ENCODE results near the gene EPB41L2. TPM values are rescaled to one million over a fixed set of nuclear protein-coding genes. Genes with fewer than 3 reads are reported as not detected.

The EPB41L2 gene
- total RNA-seq, 3 donors from 2014 or later (not counting 1 experiment from before 2014, with no cell fraction given): 6.8 to 11.4 (median 11.0) TPM

GRCh38 chr6:131068165-131068564 is 5.1 kb upstream of the EPB41L2 start:
- no peaks in the 10 kb centered on the region for H3K9me3 Mint-ChIP-seq
- peaks cover 7% of the 10 kb centered on the region for H3K4me1 ChIP-seq (ENCODE audit: control insufficient read depth, insufficient read depth, low read length)
- no peaks in the 10 kb centered on the region for H3K36me3 Mint-ChIP-seq
- peaks cover 6% of the 10 kb centered on the region in 2 donors for H3K4me1 Mint-ChIP-seq
- H3K4me3 Mint-ChIP-seq: no peak overlapping the region
- no peak overlapping the region for H3K27ac ChIP-seq (ENCODE audit: low read length)
- H3K27me3 Mint-ChIP-seq (ENCODE audit: low read depth in 2 of 2): peaks cover 0 to 3% of the 10 kb centered on the region in 2 donors
- no peaks in the 10 kb centered on the region for H3K9me3 ChIP-seq (ENCODE audit: control insufficient read depth, insufficient read depth, low read length)
- H3K4me3 ChIP-seq (ENCODE audit: low read length): no peak overlapping the region
- no peaks in the 10 kb centered on the region for H3K36me3 ChIP-seq (ENCODE audit: control insufficient read depth, insufficient read depth, low read length)
- no peak overlapping the region for H3K27ac Mint-ChIP-seq
- no peak for TF ChIP-seq CTCF (IDR thresholded peaks at IDR 0.05)
- H3K27me3 ChIP-seq (ENCODE audit: control insufficient read depth, insufficient read depth, low read length): no peaks in the 10 kb centered on the region
- 92% methylated on average over 5 of the region's 7 CpGs for WGBS (ENCODE audit: insufficient coverage)
- no peak for DNase-seq
- ATAC-seq: no peak
- intact Hi-C loops (cut with micrococcal nuclease): no loop called here

GRCh38 chr6:131067521-131067920 is 4.5 kb upstream of the EPB41L2 start:
- Mint-ChIP-seq H3K4me1 (peaks cover 6% of the 10 kb centered on the region in 2 donors), H3K27ac (no peak overlapping the region), H3K4me3 (no peak overlapping the region), H3K9me3 (no peaks in the 10 kb centered on the region), H3K27me3 (ENCODE audit: low read depth in 2 of 2) (peaks cover 0 to 3% of the 10 kb centered on the region in 2 donors), H3K36me3 (no peaks in the 10 kb centered on the region)
- intact Hi-C loops (cut with micrococcal nuclease): no loop called here
- DNase-seq: no peak
- Histone ChIP-seq H3K4me3 (ENCODE audit: low read length) (no peak overlapping the region), H3K4me1 (ENCODE audit: control insufficient read depth, insufficient read depth, low read length) (peaks cover 7% of the 10 kb centered on the region), H3K36me3 (ENCODE audit: control insufficient read depth, insufficient read depth, low read length) (no peaks in the 10 kb centered on the region), H3K9me3 (ENCODE audit: control insufficient read depth, insufficient read depth, low read length) (no peaks in the 10 kb centered on the region), H3K27me3 (ENCODE audit: control insufficient read depth, insufficient read depth, low read length) (no peaks in the 10 kb centered on the region), H3K27ac (ENCODE audit: low read length) (no peak overlapping the region)
- ATAC-seq: no peak
- 86% methylated on average over 5 of the region's 6 CpGs for WGBS (ENCODE audit: insufficient coverage)
- TF ChIP-seq CTCF (IDR thresholded peaks at IDR 0.05): no peak

- Histone ChIP-seq H3K4me3 (ENCODE audit: low read length) (no peak overlapping the region), H3K4me1 (ENCODE audit: control insufficient read depth, insufficient read depth, low read length) (peaks cover 16% of the 10 kb centered on the region), H3K27me3 (ENCODE audit: control insufficient read depth, insufficient read depth, low read length) (no peaks in the 10 kb centered on the region), H3K36me3 (ENCODE audit: control insufficient read depth, insufficient read depth, low read length) (no peaks in the 10 kb centered on the region), H3K27ac (ENCODE audit: low read length) (no peak overlapping the region), H3K9me3 (ENCODE audit: control insufficient read depth, insufficient read depth, low read length) (no peaks in the 10 kb centered on the region)
- Mint-ChIP-seq H3K36me3 (no peaks in the 10 kb centered on the region), H3K27ac (no peak overlapping the region), H3K4me1 (peaks cover 15 to 18% of the 10 kb centered on the region in 2 donors), H3K9me3 (no peaks in the 10 kb centered on the region), H3K4me3 (no peak overlapping the region), H3K27me3 (ENCODE audit: low read depth in 2 of 2) (peaks cover 0 to 3% of the 10 kb centered on the region in 2 donors)
- intact Hi-C loops (cut with micrococcal nuclease): no loop called here
- ATAC-seq (no peak), DNase-seq (no peak)
- TF ChIP-seq CTCF (IDR thresholded peaks at IDR 0.05): no peak
These were observed 2.8 kb upstream of the EPB41L2 start for GRCh38 chr6:131065824-131066171.

GRCh38 chr6:131065112-131065823 is 2.2 kb upstream of the EPB41L2 start:
- Mint-ChIP-seq H3K9me3 (no peaks in the 10 kb centered on the region), H3K36me3 (no peaks in the 10 kb centered on the region), H3K27me3 (ENCODE audit: low read depth in 2 of 2) (peaks cover 0 to 3% of the 10 kb centered on the region in 2 donors), H3K4me1 (peaks cover 15 to 18% of the 10 kb centered on the region in 2 donors), H3K27ac (no peak overlapping the region), H3K4me3 (no peak overlapping the region)
- Histone ChIP-seq H3K9me3 (ENCODE audit: control insufficient read depth, insufficient read depth, low read length) (no peaks in the 10 kb centered on the region), H3K4me3 (ENCODE audit: low read length) (no peak overlapping the region), H3K27ac (ENCODE audit: low read length) (no peak overlapping the region), H3K36me3 (ENCODE audit: control insufficient read depth, insufficient read depth, low read length) (no peaks in the 10 kb centered on the region), H3K27me3 (ENCODE audit: control insufficient read depth, insufficient read depth, low read length) (no peaks in the 10 kb centered on the region), H3K4me1 (ENCODE audit: control insufficient read depth, insufficient read depth, low read length) (peaks cover 16% of the 10 kb centered on the region)
- intact Hi-C loops (cut with micrococcal nuclease): no loop called here
- no peak for ATAC-seq
- no peak for TF ChIP-seq CTCF (IDR thresholded peaks at IDR 0.05)
- DNase-seq: no peak
- 97% methylated on average over 4 of the region's 4 CpGs for WGBS (ENCODE audit: insufficient coverage)

All from natural killer cell (primary cell).